Progenitor cell of endocrine pancreas (in vitro differentiated cells): ENCODE measurements around the gene BTLA. TPM values are rescaled to one million over a fixed set of nuclear protein-coding genes. Genes with fewer than 3 reads are reported as not detected.
"Not testable (repeated sequence)": the region's sequence is repeated elsewhere in the genome, so short reads cannot be mapped to it uniquely, and the experiment has no call there.

ENCODE experiments used
- DNase-seq: peaks from one replicate; pipeline ENCODE4 v3.0.0; 2021; ENCODE audit warnings: low spot score; ENCODE audit not compliant: unreplicated experiment
- H3K27ac Mint-ChIP-seq: 2 replicates; pipeline ENCODE4 v1.8.0; 2021; ENCODE audit warnings: mild to moderate bottlenecking, moderate library complexity, mixed read lengths
- H3K27me3 Mint-ChIP-seq: 2 replicates; pipeline ENCODE4 v1.8.0; 2021; ENCODE audit warnings: mixed read lengths
- H3K36me3 Mint-ChIP-seq: 2 replicates; pipeline ENCODE4 v1.8.0; 2022; ENCODE audit warnings: mixed read lengths; ENCODE audit not compliant: insufficient read depth
- H3K4me1 Mint-ChIP-seq: 2 replicates; pipeline ENCODE4 v1.8.0; 2021; ENCODE audit warnings: low read depth, mixed read lengths
- H3K4me3 Mint-ChIP-seq: 2 replicates; pipeline ENCODE4 v1.8.0; 2021; ENCODE audit warnings: low read depth, mild to moderate bottlenecking, moderate library complexity, mixed read lengths
- H3K9me3 Mint-ChIP-seq: 2 replicates; pipeline ENCODE4 v1.8.0; 2021; ENCODE audit warnings: low read depth, mixed read lengths
- CTCF ChIP-seq: fragments of 200-600 bp; sonication (generic); IDR thresholded peaks from one replicate; pipeline ENCODE4 v1.5.0; 2021; ENCODE audit warnings: antibody characterized with exemption, mild to moderate bottlenecking; ENCODE audit not compliant: unreplicated experiment
- total RNA-seq: library from RNA; stranded (reverse); gene quantifications from 2 replicates; pipeline ENCODE4 v1.2.1, GENCODE V29; 2021

BTLA gene
- total RNA-seq, 1 donor from 2014 or later = not detected

GRCh38 chr3:112469671-112470070 is 29.6 kb downstream of the BTLA start:
- Mint-ChIP-seq H3K36me3 (no peaks in the 10 kb centered on the region), H3K27ac (no peak overlapping the region), H3K4me1 (peaks cover 9% of the 10 kb centered on the region), H3K9me3 (no peaks in the 10 kb centered on the region), H3K27me3 (no peaks in the 10 kb centered on the region), H3K4me3 (no peak overlapping the region)
- DNase-seq = no peak
- no peak for TF ChIP-seq CTCF

- DNase-seq = no peak
Measured at GRCh38 chr3:112467539-112467938, 31.7 kb downstream of the BTLA start.

DNA sequence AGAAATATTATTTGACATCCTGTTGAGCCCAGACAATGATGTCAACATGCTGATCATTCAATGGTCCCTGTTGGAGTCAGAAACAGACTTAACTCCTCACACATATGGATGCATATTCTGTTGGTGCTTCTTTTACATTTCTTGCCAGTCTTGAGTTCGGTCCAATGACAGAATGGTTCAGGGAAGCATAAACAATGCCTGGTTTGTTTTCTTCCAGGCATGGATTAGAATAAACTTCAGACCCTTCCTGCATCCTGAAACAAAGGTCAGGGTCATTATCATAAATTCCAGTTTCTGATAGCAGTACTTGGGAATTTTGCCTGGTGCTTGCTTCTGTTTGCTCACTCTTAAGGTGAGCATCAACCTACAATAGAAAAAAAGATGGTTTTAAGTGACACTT is 33.3 kb downstream of the BTLA start:
- Mint-ChIP-seq H3K27ac (no peak overlapping the region), H3K4me3 (no peak overlapping the region), H3K27me3 (no peaks in the 10 kb centered on the region), H3K9me3 (no peaks in the 10 kb centered on the region), H3K36me3 (no peaks in the 10 kb centered on the region), H3K4me1 (no peaks in the 10 kb centered on the region)
- no peak for DNase-seq
- no peak for TF ChIP-seq CTCF

More at GRCh38 chr3:112467539-112467938, 31.7 kb downstream of the BTLA start:
- Mint-ChIP-seq H3K36me3 (no peaks in the 10 kb centered on the region), H3K27ac (no peak overlapping the region), H3K9me3 (no peaks in the 10 kb centered on the region), H3K4me1 (peaks cover 5% of the 10 kb centered on the region), H3K4me3 (no peak overlapping the region), H3K27me3 (no peaks in the 10 kb centered on the region)
- TF ChIP-seq CTCF = no peak

- H3K4me1 Mint-ChIP-seq = no peaks in the 10 kb centered on the region
- TF ChIP-seq CTCF = no peak
- no peak overlapping the region for H3K27ac Mint-ChIP-seq
- H3K27me3 Mint-ChIP-seq = no peaks in the 10 kb centered on the region
- DNase-seq = no peak
- no peaks in the 10 kb centered on the region for H3K36me3 Mint-ChIP-seq
- H3K9me3 Mint-ChIP-seq = no peaks in the 10 kb centered on the region
- no peak overlapping the region for H3K4me3 Mint-ChIP-seq
Measured at GRCh38 chr3:112464264-112464663, 35.0 kb downstream of the BTLA start.

- H3K9me3 Mint-ChIP-seq = no peaks in the 10 kb centered on the region
- no peak overlapping the region for H3K27ac Mint-ChIP-seq
- H3K36me3 Mint-ChIP-seq = no peaks in the 10 kb centered on the region
- H3K4me3 Mint-ChIP-seq = no peak overlapping the region
- no peaks in the 10 kb centered on the region for H3K27me3 Mint-ChIP-seq
- no peak for DNase-seq
- no peaks in the 10 kb centered on the region for H3K4me1 Mint-ChIP-seq
- TF ChIP-seq CTCF = no peak
Measured at GRCh38 chr3:112463250-112463649, 36.0 kb downstream of the BTLA start.

GRCh38 chr3:112461787-112462186 is 37.5 kb downstream of the BTLA start:
- H3K4me1 Mint-ChIP-seq, H3K27me3 Mint-ChIP-seq, DNase-seq, H3K4me3 Mint-ChIP-seq, H3K9me3 Mint-ChIP-seq, H3K27ac Mint-ChIP-seq, H3K36me3 Mint-ChIP-seq: not testable (repeated sequence)
